ENCODE data around the gene SYNDIG1L.

Gene SYNDIG1L

DNA sequence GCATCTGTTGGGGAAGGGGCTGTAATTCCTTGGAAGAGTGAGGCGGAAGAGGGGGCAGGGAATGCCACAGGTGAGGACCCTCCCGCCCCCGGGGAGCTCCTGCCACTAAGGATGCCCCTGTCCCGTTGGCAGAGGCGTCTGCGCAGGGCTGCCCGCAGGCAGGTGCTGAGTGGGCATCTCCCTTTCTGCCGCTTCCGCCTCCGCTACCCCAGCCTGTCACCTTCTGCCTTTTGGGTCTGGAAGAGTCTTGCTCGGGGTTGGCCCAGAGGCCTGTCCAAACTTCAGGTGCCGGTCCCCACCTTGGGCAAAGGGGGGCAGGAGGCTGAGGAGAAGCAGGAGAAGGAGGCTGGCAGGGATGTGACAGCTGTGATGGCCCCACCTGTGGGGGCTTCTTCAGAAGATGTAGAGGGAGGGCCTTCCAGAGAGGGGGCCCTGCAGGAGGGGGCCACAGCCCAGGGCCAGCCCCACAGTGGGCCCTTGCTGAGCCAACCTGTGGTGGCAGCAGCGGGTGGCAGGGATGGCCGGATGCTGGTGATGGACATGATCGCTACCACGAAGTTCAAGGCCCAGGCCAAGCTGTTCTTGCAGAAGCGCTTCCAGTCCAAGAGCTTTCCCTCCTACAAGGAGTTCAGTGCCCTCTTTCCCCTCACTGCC is 67.7 kb downstream of the SYNDIG1L start:
- CTCF ChIA-PET, result interaction anchor here (1.0 to 7.7 kb wide), 3 partner anchors 8 to 134 kb away, joined by 3 to 85 read pairs (median 7); no protein-coding TSS in a partner anchor
- no peak for DNase-seq (ENCODE audit: low read depth, low spot score)
- no peak overlapping the region for H3K4me3 ChIP-seq (ENCODE audit: low read depth, low read length)
- TF ChIP-seq, protein P1, sequence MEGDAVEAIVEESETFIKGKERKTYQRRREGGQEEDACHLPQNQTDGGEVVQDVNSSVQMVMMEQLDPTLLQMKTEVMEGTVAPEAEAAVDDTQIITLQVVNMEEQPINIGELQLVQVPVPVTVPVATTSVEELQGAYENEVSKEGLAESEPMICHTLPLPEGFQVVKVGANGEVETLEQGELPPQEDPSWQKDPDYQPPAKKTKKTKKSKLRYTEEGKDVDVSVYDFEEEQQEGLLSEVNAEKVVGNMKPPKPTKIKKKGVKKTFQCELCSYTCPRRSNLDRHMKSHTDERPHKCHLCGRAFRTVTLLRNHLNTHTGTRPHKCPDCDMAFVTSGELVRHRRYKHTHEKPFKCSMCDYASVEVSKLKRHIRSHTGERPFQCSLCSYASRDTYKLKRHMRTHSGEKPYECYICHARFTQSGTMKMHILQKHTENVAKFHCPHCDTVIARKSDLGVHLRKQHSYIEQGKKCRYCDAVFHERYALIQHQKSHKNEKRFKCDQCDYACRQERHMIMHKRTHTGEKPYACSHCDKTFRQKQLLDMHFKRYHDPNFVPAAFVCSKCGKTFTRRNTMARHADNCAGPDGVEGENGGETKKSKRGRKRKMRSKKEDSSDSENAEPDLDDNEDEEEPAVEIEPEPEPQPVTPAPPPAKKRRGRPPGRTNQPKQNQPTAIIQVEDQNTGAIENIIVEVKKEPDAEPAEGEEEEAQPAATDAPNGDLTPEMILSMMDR (IDR thresholded peaks at IDR 0.05; ENCODE audit: insufficient read depth, low read length, missing control alignments), result no peak
- POLR2A ChIA-PET, result no interaction called here

GRCh38 chr14:74357585-74357984 is 68.4 kb downstream of the SYNDIG1L start:
- DNase-seq (ENCODE audit: low read depth, low spot score), result no peak
- no peak overlapping the region for H3K4me3 ChIP-seq (ENCODE audit: low read depth, low read length)
- POLR2A ChIA-PET, result no interaction called here
- TF ChIP-seq, protein P1 (IDR thresholded peaks at IDR 0.05; ENCODE audit: insufficient read depth, low read length, missing control alignments), result no peak
- CTCF ChIA-PET, result interaction anchor here (1.0 to 7.7 kb wide), 2 partner anchors 122 to 135 kb away, joined by 3 to 85 read pairs; no protein-coding TSS in a partner anchor

DNA sequence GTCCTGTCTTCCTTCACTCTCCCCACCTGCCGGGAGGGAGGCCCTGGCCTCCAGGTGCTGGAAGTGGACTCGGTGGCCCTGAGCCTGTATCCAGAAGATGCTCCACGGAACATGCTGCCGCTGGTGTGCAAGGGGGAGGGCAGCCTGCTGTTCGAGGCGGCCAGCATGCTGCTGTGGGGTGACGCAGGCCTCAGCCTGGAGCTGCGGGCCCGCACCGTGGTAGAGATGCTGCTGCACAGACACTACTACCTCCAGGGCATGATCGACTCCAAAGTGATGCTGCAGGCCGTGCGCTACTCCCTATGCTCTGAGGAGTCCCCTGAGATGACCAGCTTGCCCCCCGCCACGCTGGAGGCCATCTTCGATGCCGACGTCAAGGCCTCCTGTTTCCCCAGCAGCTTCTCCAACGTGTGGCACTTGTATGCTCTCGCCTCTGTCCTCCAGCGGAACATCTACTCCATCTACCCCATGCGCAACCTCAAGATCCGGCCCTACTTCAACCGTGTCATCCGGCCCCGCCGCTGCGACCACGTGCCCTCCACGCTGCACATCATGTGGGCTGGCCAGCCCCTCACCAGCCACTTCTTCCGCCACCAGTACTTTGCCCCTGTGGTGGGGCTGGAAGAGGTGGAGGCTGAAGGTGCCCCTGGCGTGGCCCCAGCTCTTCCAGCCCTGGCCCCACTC is 69.0 kb downstream of the SYNDIG1L start:
- ChIA-PET CTCF (interaction anchor here (7.7 kb wide), 1 partner anchor 123 kb away, joined by 85 read pairs; no protein-coding TSS in a partner anchor), POLR2A (no interaction called here)
- H3K4me3 ChIP-seq (ENCODE audit: low read depth, low read length), result no peak overlapping the region
- TF ChIP-seq, protein P1 (IDR thresholded peaks at IDR 0.05; ENCODE audit: insufficient read depth, low read length, missing control alignments), result no peak
- no peak for DNase-seq (ENCODE audit: low read depth, low spot score)

Measured in AG04449 (cell line).